ENCODE measurements around the gene USP25.

- TF ChIP-seq, protein P1, sequence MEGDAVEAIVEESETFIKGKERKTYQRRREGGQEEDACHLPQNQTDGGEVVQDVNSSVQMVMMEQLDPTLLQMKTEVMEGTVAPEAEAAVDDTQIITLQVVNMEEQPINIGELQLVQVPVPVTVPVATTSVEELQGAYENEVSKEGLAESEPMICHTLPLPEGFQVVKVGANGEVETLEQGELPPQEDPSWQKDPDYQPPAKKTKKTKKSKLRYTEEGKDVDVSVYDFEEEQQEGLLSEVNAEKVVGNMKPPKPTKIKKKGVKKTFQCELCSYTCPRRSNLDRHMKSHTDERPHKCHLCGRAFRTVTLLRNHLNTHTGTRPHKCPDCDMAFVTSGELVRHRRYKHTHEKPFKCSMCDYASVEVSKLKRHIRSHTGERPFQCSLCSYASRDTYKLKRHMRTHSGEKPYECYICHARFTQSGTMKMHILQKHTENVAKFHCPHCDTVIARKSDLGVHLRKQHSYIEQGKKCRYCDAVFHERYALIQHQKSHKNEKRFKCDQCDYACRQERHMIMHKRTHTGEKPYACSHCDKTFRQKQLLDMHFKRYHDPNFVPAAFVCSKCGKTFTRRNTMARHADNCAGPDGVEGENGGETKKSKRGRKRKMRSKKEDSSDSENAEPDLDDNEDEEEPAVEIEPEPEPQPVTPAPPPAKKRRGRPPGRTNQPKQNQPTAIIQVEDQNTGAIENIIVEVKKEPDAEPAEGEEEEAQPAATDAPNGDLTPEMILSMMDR (IDR thresholded peaks at IDR 0.05; ENCODE audit: low read depth, low read length) = no peak
- no peak for TF ChIP-seq MAX (IDR thresholded peaks at IDR 0.05; ENCODE audit: low read depth, low read length)
These were observed 24.9 kb downstream of the USP25 start for GRCh38 chr21:15754640-15755039.
